Esophagus mucosa (tissue), 1 donor: ENCODE measurements around the gene ADGRD2. TPM values are rescaled to one million over a fixed set of nuclear protein-coding genes. Genes with fewer than 3 reads are reported as not detected.

ENCODE experiments used
- ATAC-seq: fragments of 200-7000 bp; cut with Tn5 transposase; one replicate; pipeline ENCODE4 v1.9.1; 2020
- total RNA-seq: library from RNA; stranded (reverse); gene quantifications from one replicate; pipeline ENCODE4 v1.2.4, GENCODE V29; 2023
- donor health status: DM: yes; HTN: yes; CAD: no.

The ADGRD2 gene
- total RNA-seq, 1 donor from 2014 or later: 0.08 TPM

DNA sequence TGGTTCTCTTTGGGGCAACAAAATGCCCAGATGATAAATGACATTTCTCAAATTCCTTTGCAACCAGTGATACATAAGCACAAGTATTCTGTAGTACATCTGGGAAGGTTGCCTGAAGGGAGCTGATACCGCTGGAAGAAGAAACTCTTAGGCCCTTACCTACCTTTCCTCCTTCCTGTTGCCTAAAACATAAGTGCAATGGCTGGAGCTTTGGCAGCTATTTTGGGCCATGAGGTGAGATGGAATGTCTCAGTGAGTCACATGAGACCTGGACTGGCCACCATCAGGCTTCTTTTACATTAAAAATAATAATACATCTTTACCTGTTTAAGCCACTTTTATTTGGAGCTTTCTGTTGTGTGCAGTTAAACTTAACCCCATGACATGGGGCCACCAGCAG lies 11.2 kb upstream of the ADGRD2 start:
- no peak for ATAC-seq

DNA sequence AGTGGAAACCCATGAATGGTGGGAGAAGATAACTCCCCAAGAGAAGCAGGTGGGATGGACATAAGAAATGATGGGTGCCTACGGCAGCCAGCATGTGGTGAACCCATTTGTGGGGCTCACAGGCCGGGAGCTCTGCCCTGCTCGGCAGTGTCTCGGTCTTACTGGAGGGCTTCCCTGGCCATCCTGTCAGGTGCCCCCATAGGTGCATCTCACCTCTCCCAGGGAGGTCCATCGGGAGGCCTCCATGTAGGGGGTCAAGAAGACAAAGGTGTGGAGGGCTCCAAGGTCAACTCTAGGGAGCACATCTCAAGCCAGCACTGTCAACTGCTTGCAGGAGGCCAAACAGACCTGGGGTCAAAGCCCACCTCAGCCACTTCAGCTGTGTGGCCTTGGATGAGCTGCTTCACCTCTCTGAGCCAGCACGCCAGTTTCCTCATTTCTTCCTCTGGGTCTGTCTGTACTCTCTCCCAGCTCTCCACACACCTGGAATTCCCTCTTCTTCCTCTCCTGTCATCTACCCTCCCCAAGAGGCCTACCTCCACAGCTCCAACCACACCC lies 10.5 kb upstream of the ADGRD2 start:
- ATAC-seq: peak; percentile 8

DNA sequence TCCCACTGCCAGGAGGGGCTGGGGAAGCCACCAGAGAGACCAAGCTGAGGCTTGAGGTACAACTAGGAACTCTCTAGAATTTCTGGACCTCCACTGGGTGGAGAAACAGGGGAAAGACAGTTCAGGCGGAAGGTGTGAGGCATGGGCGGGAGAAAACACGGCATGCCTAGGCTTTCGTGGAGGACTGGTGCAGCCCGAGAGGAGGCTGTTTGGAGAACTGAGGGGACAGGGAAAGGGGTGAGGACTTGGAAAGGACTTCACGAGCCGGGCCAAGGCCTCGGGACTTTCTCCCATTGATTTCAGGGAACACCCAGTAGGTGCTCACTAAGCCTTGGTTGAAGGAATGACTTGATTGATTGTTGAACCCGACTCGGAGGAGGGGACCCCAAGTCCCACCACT lies 9.5 kb upstream of the ADGRD2 start:
- ATAC-seq: no peak

DNA sequence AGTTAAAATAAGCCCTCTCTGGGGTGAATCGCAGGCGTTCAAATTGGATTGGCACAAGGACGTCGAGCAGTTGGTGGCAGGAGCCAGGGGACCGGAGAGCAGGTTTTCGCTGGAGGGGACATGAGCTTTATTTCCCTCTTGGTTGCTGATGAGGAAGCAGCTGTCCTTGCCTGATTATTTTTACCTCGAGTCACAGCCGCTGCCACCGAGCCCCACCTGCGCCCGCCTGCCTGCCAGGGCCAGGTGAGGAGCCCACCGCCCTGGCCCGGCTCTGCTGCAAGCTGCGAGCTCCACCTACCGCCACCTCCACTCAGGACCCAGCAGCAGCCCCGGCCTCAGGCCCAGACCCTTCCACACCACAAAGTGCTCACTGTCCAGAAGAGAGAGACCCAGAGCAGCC lies 9.0 kb upstream of the ADGRD2 start:
- no peak for ATAC-seq

DNA sequence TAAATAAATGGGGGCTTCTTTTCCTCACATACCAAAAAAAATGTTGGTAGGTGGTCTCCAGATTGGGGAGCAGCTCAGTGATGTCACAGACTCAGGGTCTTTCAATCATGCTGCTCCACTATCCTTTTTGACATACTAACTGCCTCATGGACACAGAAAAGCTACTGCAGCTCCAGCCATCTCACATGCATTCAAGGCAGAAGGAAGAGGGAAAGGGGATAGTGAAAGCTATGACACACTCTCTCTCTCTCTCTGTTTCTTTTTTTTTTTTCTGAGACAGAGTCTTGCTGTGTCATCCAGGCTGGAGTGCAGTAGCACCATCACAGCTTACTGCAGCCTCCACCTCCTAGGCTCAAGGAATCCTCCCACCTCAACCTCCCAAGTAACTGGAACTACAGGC lies 7.9 kb upstream of the ADGRD2 start:
- no peak for ATAC-seq

DNA sequence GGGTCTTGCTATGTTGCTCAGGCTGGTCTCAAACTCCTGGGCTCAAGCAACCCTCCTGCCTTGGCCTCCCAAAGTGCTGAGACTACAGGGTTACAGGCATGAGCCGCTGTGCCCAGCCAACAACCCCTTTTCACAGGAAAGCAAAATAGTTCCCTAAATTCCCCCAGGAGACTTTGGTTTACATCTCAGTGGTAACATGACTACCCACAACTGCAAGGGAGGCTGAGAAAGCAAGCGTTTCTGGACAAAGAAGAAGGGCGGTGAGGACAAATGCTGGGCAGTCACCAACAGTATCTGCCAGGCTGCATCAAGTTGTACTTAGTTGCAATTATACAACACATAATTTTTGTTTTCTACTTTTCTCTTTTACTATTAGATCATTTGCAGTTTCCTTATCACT lies 7.4 kb upstream of the ADGRD2 start:
- ATAC-seq: no peak

DNA sequence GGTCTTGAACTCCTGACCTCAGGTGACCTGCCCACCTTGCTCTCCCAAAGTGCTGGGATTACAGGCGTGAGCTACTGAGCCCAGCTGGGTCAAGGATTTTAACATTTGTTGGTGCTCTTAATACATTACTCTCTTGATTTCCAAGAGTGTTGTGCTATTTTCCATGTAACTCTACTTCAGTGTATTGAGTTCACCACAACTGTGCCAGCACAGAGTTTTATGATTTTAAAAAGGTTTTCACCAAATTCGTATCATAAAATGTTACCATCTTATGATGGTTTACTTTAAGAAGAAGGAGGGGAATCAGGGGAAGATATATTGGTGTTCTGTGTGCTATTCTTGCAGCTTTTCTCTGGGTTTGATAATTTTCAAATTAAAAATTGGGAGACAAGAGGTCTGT lies 6.6 kb upstream of the ADGRD2 start:
- ATAC-seq: no peak

DNA sequence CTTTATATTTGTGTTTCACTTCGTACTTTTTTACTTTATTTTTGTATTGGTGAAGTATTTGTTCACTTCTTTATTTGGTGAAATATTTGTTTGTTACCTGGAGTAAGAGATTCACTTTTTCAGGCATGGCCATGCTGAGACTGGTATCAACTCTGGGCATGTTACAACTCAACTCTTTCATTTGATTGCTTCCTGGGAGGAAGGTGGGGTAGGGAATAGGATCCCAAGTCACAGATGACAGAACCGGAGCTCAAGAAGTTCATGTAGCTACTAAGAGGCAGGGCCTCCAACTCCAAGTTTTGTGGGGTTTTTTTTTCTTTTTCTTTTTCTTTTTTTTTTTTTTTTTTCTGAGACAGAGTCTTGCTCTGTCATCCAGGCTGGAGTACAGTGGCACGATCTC lies 6.1 kb upstream of the ADGRD2 start:
- ATAC-seq: peak; percentile 55

DNA sequence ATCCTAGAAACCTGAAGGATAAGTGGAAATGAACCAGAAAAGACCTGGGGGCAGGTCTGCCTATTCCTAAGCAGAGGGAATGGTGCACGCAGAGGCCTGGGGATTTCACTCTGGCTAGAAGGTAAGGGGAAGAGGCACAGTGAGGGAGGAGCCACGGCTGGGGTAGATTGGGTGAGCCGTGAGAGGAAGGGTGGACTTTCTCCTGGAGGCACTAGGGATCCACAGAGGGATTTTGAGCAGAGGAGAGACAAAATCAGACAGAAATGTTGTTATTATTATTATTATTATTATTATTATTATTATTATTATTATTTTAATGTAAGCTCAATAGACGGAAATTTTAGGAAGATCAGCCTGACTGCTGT lies 3.0 kb upstream of the ADGRD2 start:
- no peak for ATAC-seq

DNA sequence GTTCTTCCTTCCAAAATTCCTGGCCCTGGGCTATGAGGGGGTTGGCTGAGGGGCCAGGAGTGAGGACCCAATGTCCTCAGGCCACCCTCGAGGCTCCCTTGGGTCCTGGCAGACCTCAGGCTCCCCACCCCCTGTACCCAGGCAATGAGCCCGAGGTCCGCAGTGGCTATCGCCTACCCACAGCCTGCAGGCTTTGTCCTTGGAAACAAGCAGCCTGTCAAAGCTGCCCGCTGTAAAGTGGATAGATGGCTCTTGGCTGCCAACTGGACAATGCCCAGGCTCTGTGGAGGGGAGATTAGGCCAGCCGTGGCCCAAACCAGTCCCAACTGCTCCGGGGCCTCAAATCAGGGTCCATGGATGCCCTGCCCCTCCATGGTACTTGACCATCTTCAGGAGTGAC lies 2.2 kb upstream of the ADGRD2 start:
- no peak for ATAC-seq

DNA sequence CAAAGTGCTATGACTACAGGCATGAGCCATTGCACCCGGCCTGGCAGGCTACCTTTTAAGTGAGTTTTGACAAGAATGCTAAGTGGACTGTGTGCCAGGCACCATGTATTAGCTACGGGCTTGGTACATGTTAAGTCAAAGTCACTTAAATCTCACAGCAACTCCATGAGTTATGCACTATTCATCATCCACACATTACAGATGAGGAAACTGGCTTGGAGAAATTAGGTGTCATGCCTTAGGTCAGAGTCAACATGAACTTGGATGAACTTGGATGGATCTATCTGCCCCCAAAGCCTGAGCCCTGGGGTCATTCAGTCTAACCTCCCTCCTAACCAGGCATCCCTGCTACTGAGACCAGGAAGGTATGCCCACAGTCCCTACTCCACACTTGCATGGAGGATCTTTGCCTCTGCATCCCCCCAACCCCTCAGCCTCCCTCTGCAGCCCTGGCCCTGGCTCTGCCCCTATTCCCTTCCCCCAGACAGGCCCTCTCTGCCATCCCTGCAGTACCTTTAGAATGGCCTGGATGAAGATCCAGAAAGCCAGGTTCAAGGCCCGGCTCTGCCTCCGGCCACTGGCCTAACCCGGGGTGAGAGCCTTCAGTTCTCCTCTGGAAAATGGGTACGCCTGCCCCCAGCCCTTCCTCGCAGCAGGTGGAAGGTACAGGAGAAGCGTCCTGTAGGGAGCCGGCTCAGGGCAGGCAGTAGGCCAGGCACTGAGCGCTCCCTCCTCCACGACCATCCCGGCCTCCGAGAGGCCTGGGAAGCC lies 685 bp upstream of the ADGRD2 start:
- ATAC-seq: peak; percentile 32

DNA sequence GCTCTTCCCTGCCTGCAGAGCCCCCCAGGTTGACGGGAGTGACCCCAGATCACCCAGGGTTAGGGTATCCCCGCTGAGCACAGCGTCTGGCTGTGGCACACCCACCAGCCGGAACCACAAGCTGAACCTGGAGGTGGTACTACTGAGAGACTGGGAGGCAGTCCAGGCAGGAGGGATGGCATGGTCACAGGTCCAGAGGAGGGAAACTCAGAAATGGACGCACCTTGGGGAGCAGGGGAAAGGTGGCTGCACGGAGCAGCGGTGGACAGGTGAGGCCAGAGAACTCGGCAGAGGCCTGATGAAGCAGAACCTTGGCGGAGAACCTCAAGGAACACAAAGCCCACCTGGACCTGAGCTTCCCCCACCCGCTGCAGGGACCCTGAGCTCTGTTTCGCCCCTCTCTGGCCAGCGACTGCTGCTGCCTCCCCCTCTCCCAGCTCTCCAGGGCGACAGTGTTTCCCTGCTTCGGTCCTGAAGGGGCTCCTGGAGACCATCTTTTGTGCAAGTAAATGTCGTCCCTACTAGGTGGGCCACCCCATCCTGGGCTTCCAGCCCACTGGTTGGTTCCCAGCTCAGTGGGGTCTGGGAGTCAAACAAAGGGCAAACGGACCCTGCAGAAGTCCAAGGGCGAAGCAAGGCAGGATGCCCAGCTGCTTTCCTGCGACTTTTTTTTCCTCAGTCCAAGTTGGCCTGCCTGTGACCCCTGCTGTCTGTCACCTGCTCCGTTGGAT lies 845 bp downstream of the ADGRD2 start:
- ATAC-seq: no peak

DNA sequence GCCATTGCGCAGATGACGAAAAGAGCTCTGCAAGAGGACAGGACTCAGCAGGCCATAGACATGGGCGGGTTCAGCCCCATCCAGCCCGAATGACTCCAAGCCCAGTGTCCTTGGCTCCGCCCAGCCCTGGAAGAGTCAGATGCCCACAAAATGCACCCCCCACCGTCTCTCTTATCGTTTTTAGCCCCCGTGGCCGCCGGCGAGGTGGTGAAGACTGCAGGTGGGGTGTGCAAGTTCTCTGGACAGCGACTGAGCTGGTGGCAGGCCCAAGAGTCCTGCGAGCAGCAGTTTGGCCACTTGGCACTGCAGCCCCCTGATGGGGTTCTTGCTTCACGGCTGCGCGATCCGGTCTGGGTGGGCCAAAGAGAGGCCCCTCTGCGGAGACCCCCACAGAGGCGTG lies 2.1 kb downstream of the ADGRD2 start:
- peak; percentile 68 for ATAC-seq

DNA sequence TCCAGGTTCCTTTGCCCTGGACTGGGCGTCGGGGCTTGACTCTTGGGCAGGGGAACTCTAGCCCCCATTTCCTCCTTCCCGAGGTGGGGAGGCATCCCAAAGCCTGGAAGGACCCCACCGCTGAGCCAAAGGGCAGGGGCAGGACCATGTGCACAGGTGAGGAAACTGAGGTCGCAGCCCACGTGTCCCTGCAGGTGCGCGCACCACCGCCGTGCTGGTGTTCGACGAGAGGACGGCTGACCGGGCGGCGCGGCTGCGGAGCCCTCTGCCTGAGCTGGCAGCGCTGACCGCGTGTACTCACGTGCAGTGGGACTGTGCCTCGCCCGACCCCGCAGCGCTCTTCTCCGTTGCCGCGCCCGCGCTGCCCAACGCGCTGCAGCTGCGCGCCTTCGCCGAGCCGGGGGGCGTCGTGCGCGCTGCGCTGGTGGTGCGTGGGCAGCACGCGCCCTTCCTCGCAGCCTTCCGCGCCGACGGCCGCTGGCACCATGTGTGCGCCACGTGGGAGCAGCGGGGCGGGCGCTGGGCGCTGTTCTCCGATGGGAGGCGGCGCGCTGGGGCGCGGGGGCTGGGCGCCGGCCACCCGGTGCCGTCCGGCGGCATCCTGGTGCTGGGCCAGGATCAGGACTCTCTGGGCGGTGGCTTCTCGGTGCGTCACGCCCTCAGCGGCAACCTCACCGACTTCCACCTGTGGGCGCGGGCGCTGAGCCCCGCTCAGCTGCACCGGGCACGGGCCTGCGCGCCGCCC lies 2.8 kb downstream of the ADGRD2 start:
- ATAC-seq: peak; percentile 68

DNA sequence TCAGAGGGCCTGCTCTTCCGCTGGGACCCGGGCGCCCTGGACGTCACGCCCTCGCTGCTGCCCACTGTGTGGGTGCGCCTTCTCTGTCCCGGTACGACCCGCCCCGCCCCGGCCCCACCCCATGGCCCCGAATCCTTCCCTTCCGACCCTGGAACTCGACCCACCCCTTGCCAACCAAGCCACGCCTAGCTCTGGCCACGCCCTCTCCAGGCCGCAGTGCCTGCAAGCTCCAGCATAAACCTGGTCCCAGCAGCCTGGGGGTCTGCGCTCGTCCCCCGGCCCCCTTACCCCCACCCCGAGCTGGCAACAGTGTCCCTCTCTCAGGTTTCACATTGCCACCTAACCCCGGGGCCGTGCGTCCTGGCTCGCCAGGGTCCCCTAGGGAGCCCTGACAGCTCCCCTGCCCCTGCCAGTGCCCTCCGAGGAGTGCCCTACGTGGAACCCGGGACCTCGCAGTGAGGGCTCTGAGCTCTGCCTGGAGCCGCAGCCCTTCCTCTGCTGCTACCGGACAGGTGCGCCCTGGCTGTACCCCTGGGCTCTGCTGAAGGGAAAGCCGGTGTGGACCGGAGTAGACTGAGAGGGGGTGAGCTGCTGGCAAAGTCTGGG lies 3.4 kb downstream of the ADGRD2 start:
- ATAC-seq: no peak

DNA sequence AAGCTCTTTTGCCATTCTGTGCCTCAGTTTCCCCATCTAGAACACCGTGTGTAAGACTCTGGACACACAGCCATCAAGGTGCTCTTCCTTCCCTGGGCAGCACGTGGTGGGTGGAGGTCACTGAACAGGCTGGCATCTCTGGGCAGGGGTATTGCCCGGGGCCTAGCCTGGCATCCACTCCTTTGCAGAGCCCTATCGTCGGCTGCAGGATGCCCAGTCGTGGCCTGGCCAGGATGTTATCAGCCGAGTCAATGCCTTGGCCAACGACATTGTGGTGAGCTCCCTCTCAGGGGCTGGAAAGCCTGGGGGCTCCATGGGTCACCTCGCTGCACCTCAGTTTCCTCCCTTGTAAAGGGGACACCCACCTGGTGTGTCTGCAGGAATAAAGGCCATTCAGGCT lies 4.0 kb downstream of the ADGRD2 start:
- ATAC-seq: no peak

DNA sequence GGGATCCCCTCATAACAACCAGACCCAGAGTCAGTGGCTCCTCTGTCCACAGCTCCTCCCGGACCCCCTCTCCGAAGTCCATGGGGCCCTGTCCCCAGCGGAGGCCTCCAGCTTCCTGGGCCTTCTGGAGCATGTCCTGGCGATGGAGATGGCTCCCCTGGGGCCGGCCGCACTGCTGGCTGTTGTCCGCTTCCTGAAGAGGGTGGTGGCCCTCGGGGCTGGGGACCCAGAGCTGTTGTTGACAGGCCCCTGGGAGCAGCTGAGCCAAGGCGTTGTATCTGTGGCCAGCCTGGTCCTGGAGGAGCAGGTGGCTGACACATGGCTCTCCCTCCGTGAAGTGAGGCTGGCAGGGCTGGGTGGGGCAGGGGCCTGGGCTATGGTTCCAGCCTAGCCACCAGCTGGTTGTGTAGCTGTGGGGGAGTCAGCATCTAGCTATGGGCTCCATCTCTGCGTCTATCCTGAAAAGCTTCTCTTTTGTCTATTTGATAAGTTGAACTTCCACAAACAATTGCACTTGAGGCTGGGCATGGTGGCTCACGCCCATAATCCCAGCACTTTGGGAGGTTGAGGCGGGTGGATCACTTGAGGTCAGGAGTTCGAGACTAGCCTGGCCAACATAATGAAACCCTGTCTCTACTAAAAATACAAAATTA lies 4.7 kb downstream of the ADGRD2 start:
- no peak for ATAC-seq

DNA sequence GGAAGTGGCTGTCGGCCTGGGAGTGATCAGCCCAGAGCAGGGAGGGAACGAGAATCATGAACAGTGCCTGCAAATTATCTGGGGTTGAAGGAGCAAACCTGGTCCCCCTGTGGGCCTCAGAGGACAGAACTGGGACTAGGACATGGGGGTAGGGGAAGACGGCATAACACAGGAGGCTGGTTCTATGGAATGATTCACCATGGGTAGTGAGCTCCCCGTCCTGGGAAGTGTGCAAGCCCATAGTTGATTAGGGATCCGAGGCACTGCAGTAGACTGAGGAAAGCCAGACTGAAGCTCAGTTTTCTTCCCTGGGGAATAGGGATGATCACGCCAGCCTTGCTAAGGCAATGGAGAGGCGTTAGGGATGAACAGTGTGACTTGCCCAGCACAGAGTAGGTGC lies 5.6 kb downstream of the ADGRD2 start:
- no peak for ATAC-seq

DNA sequence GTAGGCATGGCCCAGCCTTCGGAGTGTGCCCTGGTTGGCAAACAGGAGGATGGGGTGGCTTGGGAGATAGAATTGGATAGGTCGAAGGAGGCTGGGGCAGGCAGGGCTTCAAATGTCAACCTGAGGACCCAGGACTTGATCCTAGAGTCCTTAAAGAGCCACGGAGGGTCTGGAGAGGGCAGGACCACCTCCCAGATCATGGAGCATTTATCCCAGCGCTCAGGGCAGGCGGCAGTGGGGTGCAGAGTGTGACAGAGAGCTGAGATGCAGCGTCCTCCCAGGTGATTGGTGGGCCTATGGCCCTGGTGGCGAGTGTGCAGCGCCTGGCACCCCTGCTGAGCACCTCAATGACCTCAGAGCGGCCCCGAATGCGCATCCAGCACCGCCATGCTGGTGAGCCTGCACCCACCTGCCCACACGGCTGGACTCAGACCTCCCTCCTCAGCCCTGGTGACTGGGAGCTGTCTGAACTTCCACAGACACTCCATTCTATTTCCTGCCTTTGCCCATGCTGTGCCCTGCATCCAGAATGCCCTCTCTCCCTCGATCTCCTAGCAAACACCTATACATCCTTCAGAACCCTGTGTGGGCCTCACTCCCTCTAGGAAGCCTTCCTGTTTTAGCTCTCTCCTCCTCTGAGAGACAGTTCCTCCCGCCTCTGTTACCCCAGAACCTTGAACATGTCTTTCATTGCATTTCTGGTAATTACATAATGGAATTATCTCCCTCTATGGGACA lies 6.3 kb downstream of the ADGRD2 start:
- ATAC-seq: no peak

DNA sequence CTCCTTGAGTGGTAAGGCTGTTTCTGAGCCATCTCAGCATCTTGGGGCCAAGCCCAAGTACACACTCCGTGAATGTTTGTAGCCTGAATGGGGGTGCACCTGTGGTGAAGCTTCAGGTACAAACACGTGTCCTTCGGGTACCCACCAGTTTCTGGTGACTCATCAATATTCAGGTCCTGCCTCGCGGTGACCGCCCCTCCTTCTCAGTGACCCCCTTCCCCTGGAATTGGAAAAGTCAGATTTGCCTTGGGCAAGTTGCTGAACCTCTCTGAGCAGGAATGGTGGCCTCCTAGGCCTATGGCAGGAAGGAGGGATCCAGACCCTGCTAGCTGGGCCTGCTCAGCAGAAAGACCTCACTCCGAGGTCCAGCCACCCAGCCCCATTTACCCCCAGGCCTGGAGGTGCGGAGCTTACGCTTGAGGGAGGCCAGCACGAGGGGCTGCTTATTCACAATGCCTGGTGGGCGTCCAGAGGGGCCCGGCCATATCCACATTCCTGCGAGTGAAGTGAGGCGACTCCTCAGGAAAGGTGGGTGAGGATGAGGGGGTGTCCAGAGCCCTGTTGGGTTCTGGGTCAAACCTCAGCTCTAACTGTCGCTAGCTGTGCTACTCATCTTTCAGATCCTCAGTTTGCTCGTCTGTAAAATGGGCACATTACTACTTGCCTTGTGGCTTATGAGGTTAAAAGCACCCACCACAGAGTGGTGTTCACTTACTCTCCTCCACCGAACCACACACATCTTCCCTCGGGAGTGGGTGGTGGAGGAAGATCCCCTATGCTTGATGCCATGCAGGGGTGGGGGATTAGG lies 7.0 kb downstream of the ADGRD2 start:
- no peak for ATAC-seq
